GM12892 (cell line): ENCODE measurements around the gene KRT85.

Experiments used
- POLR2AphosphoS5 ChIP-seq: IDR thresholded peaks from 2 replicates; pipeline ENCODE4 v1.6.1; 2011; ENCODE audit warnings: low read depth, low read length, control low read depth
- TAF1 ChIP-seq: IDR thresholded peaks from 2 replicates; pipeline ENCODE4 v1.6.1; 2011; ENCODE audit warnings: low read depth, mild to moderate bottlenecking, control low read depth, low read length, borderline replicate concordance

- TF ChIP-seq TAF1 (no peak), POLR2AphosphoS5 (no peak)
Observed at GRCh38 chr12:52385226-52385702, 18.0 kb upstream of the KRT85 start, which contains the start of gene KRT84.
